ENCODE data around the gene REXO1. TPM values are rescaled to one million over a fixed set of nuclear protein-coding genes. Genes with fewer than 3 reads are reported as not detected.

Gene REXO1
- total and polyA plus RNA-seq, 2 donors (not counting 3 experiments of a cell fraction or from before 2014, with no cell fraction given) = 41.1 to 56.9 TPM

- dilution Hi-C loops (cut with MboI; ENCODE audit: extremely low pct_ligation_motif_present, low sequenced_read_pairs) = no loop called here
- no peak overlapping the region for H2AFZ ChIP-seq (ENCODE audit: low read depth, low read length)
- POLR2A ChIA-PET = no interaction called here
Measured at GRCh38 chr19:1770866-1771576, 77.3 kb downstream of the REXO1 start.

More at GRCh38 chr19:1770866-1771576, 77.3 kb downstream of the REXO1 start:
- Histone ChIP-seq H3K79me2 (ENCODE audit: control insufficient read depth, insufficient read depth, low read length) (no peaks in the 10 kb centered on the region), H3K36me3 (ENCODE audit: control insufficient read depth in 2 of 2, extremely low read depth in 1 of 2, insufficient read depth in 2 of 2, low read length in 2 of 2) (no peaks in the 10 kb centered on the region), H3K4me3 (replicated peaks in 1 of 3; ENCODE audit: insufficient read depth in 1 of 3, low read depth in 1 of 3, low read length in 3 of 3) (no peak overlapping the region), H3K27me3 (ENCODE audit: control insufficient read depth in 2 of 2, insufficient read depth in 2 of 2, low read length in 2 of 2) (peaks cover 23 to 24% of the 10 kb centered on the region in 2 experiments), H3K9ac (replicated peaks; ENCODE audit: extremely low read depth, insufficient read depth, low read length) (no peak overlapping the region), H3K4me1 (ENCODE audit: control insufficient read depth, extremely low read depth, insufficient read depth, low read length) (no peaks in the 10 kb centered on the region), H4K20me1 (replicated peaks; ENCODE audit: control insufficient read depth, extremely low read depth, insufficient read depth, low read length) (no peaks in the 10 kb centered on the region), H3K27ac (ENCODE audit: insufficient read depth, low read depth, low read length) (no peak overlapping the region), H3K9me3 (replicated peaks; ENCODE audit: control insufficient read depth, insufficient read depth, low read length) (no peaks in the 10 kb centered on the region), H3K9me1 (replicated peaks; ENCODE audit: control insufficient read depth, extremely low read depth, insufficient read depth, low read length) (no peaks in the 10 kb centered on the region), H3K4me2 (ENCODE audit: insufficient read depth, low read length) (no peak overlapping the region)
- FAIRE-seq = no peak
- TF ChIP-seq GATA2 (IDR thresholded peaks at IDR 0.05; ENCODE audit: insufficient read depth, insufficient read length, low read depth, low read length) (no peak), MAX (IDR thresholded peaks at IDR 0.05; ENCODE audit: insufficient read depth, insufficient read length) (no peak), EZH2 (IDR thresholded peaks at IDR 0.05; ENCODE audit: borderline replicate concordance, low read depth, low read length, severe bottlenecking) (no peak), FOS (IDR thresholded peaks at IDR 0.05; ENCODE audit: borderline replicate concordance, insufficient read depth, low read length) (no peak), POLR2A (IDR thresholded peaks at IDR 0.05; ENCODE audit: low read depth, low read length) (no peak), CTCF (IDR thresholded peaks at IDR 0.05; ENCODE audit: extremely low read depth in 1 of 2, insufficient read depth in 1 of 2, low read depth in 1 of 2, low read length in 2 of 2) (no peak), POLR2AphosphoS5 (IDR thresholded peaks at IDR 0.05; ENCODE audit: insufficient read depth, low read depth, low read length) (no peak), JUN (IDR thresholded peaks at IDR 0.05; ENCODE audit: borderline replicate concordance, insufficient read depth, insufficient read length, low read depth) (no peak), MYC (IDR thresholded peaks at IDR 0.05; ENCODE audit: low read depth, low read length) (no peak)
- intact Hi-C loops (cut with micrococcal nuclease) = no loop called here
- no TSS peak for BruUV-seq (replicated peaks)
- CTCF ChIA-PET = interaction anchor here (0.9 to 4.6 kb wide), 6 partner anchors 11 to 225 kb away, joined by 3 to 29 read pairs (median 9); no protein-coding TSS in a partner anchor
- DNase-seq (ENCODE audit: low read depth, low spot score) = no peak

All from endothelial cell of umbilical vein (primary cell).